GM10266 (cell line): ENCODE measurements around the gene ARID5A.

Experiments
- DNase-seq: peaks from one replicate; pipeline ENCODE4 v3.0.0; 2012; ENCODE audit errors: extremely low spot score
- CTCF ChIP-seq: IDR thresholded peaks from 2 replicates; pipeline ENCODE4 v1.5.1; 2012; ENCODE audit warnings: mild to moderate bottlenecking, low read depth; ENCODE audit not compliant: control insufficient read depth, insufficient read depth; ENCODE audit errors: missing control alignments

ARID5A gene

GRCh38 chr2:96503637-96504243, 32.8 kb upstream of the ARID5A start:
- no peak for TF ChIP-seq CTCF
- DNase-seq: no peak

GRCh38 chr2:96505231-96505889, 31.2 kb upstream of the ARID5A start, which contains the start of gene NEURL3:
NEURL3 (minus strand) TSS chr2:96505357; CDS start chr2:96505286, 71 bp downstream.
- DNase-seq: no peak
- TF ChIP-seq CTCF: no peak

- DNase-seq: no peak
- TF ChIP-seq CTCF: no peak
These were observed 30.3 kb upstream of the ARID5A start for GRCh38 chr2:96506016-96506906.

GRCh38 chr2:96506907-96507240, 29.7 kb upstream of the ARID5A start:
- TF ChIP-seq CTCF: no peak
- DNase-seq: no peak

- peak; percentile 97 for TF ChIP-seq CTCF
- DNase-seq: peak; percentile 93
These were observed 28.5 kb upstream of the ARID5A start for GRCh38 chr2:96507957-96508520.

GRCh38 chr2:96508521-96509113, 27.9 kb upstream of the ARID5A start:
- DNase-seq: no peak
- no peak for TF ChIP-seq CTCF
